Measurements from ENCODE around the gene IL1B. TPM values are rescaled to one million over a fixed set of nuclear protein-coding genes. Genes with fewer than 3 reads are reported as not detected.

IL1B gene
- polyA plus RNA-seq, 1 of the 3 experiments (the other 2 are of a cell fraction), result 0.25 TPM

GRCh38 chr2:112879491-112880041 is 43.0 kb upstream of the IL1B start:
- no peaks in the 10 kb centered on the region for H3K9me3 ChIP-seq
- CTCF ChIA-PET, result interaction anchor here (1.2 kb wide), 1 partner anchor 80 kb away, joined by 3 read pairs; no protein-coding TSS in a partner anchor

GRCh38 chr2:112877423-112877822 is 40.8 kb upstream of the IL1B start:
- Histone ChIP-seq H3F3A (replicated peaks; ENCODE audit: insufficient read depth) (no peaks in the 10 kb centered on the region), H3K27me3 (ENCODE audit: insufficient read depth) (no peaks in the 10 kb centered on the region), H3K9ac (no peak overlapping the region), H3K79me2 (ENCODE audit: insufficient read depth) (no peaks in the 10 kb centered on the region), H4K20me1 (ENCODE audit: insufficient read depth) (no peaks in the 10 kb centered on the region), H3K36me3 (replicated peaks in 1 of 2; ENCODE audit: control insufficient read depth in 1 of 2, insufficient read depth in 2 of 2, low read length in 1 of 2) (no peaks in the 10 kb centered on the region), H3K9me3 (no peaks in the 10 kb centered on the region), H3K9me2 (no peaks in the 10 kb centered on the region), H2AFZ (ENCODE audit: low read depth) (peak overlapping the region; percentile 59; the same call in 1 of the 2 replicates), H3K27ac (ENCODE audit: low read depth in 2 of 2, low read length in 1 of 2) (no peak overlapping the region), H3K4me3 (ENCODE audit: low read depth in 2 of 2, low read length in 1 of 2) (no peak overlapping the region), H3K4me1 (ENCODE audit: control insufficient read depth in 1 of 2, insufficient read depth in 2 of 2, low read depth in 1 of 2, low read length in 1 of 2) (peaks cover 0 to 11% of the 10 kb centered on the region in 2 experiments; a peak in 1 of 4 replicates), H3K4me2 (no peak overlapping the region)
- no peak for TF ChIP-seq JUND (IDR thresholded peaks at IDR 0.05)
- no peak for TF ChIP-seq NFIC (IDR thresholded peaks at IDR 0.05; ENCODE audit: borderline replicate concordance)
- no peak for TF ChIP-seq MXI1 (IDR thresholded peaks at IDR 0.05; ENCODE audit: low read depth, low read length)
- TF ChIP-seq TAF1 (IDR thresholded peaks at IDR 0.05; ENCODE audit: borderline replicate concordance, low read depth, low read length), result no peak
- TF ChIP-seq, protein P1, sequence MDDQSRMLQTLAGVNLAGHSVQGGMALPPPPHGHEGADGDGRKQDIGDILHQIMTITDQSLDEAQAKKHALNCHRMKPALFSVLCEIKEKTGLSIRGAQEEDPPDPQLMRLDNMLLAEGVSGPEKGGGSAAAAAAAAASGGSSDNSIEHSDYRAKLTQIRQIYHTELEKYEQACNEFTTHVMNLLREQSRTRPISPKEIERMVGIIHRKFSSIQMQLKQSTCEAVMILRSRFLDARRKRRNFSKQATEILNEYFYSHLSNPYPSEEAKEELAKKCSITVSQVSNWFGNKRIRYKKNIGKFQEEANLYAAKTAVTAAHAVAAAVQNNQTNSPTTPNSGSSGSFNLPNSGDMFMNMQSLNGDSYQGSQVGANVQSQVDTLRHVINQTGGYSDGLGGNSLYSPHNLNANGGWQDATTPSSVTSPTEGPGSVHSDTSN (IDR thresholded peaks at IDR 0.05), result no peak
- TF ChIP-seq CHD2 (IDR thresholded peaks at IDR 0.05; ENCODE audit: low read length, partially characterized antibody), result no peak
- no peak for TF ChIP-seq TCF12 (IDR thresholded peaks at IDR 0.05)
- TF ChIP-seq NRF1 (IDR thresholded peaks at IDR 0.05; ENCODE audit: low read depth, low read length), result no peak
- no peak for TF ChIP-seq EZH2phosphoT487 (IDR thresholded peaks at IDR 0.05; ENCODE audit: borderline replicate concordance, low read depth)
- no peak for TF ChIP-seq RFX5 (IDR thresholded peaks at IDR 0.05; ENCODE audit: low read length)
- TF ChIP-seq USF1 (IDR thresholded peaks at IDR 0.05; ENCODE audit: borderline replicate concordance, low read depth), result no peak
- ChIA-PET CTCF (no interaction called here), POLR2A (no interaction called here)
- 48% methylated on average over 6 of the region's 6 CpGs for WGBS (ENCODE audit: low lambda C conversion rate)
- DNase-seq, result no peak

More at GRCh38 chr2:112879491-112880041, 43.0 kb upstream of the IL1B start:
- Histone ChIP-seq H3K9me2 (no peaks in the 10 kb centered on the region), H3K9ac (no peak overlapping the region), H3K27ac (ENCODE audit: low read depth in 2 of 2, low read length in 1 of 2) (no peak overlapping the region), H3K4me1 (ENCODE audit: control insufficient read depth in 1 of 2, insufficient read depth in 2 of 2, low read depth in 1 of 2, low read length in 1 of 2) (peaks cover 0 to 11% of the 10 kb centered on the region in 2 experiments; a peak in 1 of 4 replicates), H3K36me3 (replicated peaks in 1 of 2; ENCODE audit: control insufficient read depth in 1 of 2, insufficient read depth in 2 of 2, low read length in 1 of 2) (no peaks in the 10 kb centered on the region), H2AFZ (ENCODE audit: low read depth) (no peak overlapping the region), H3F3A (replicated peaks; ENCODE audit: insufficient read depth) (no peaks in the 10 kb centered on the region), H3K4me3 (ENCODE audit: low read depth in 2 of 2, low read length in 1 of 2) (no peak overlapping the region), H3K27me3 (ENCODE audit: insufficient read depth) (no peaks in the 10 kb centered on the region), H3K79me2 (ENCODE audit: insufficient read depth) (no peaks in the 10 kb centered on the region), H4K20me1 (ENCODE audit: insufficient read depth) (no peaks in the 10 kb centered on the region), H3K4me2 (no peak overlapping the region)
- TF ChIP-seq USF1 (IDR thresholded peaks at IDR 0.05; ENCODE audit: borderline replicate concordance, low read depth) (no peak), GABPA (IDR thresholded peaks at IDR 0.05; ENCODE audit: low read depth) (no peak), CHD2 (IDR thresholded peaks at IDR 0.05; ENCODE audit: low read length, partially characterized antibody) (no peak), ELF1 (IDR thresholded peaks at IDR 0.05) (no peak), RCOR1 (IDR thresholded peaks at IDR 0.05; ENCODE audit: low read length) (no peak), CTCF (IDR thresholded peaks at IDR 0.05) (no peak)
- no peak for DNase-seq
- WGBS (ENCODE audit: low lambda C conversion rate), result 34% methylated on average over 5 of the region's 6 CpGs
- POLR2A ChIA-PET, result no interaction called here
